Cardiac muscle cell (in vitro differentiated cells and primary cell): Measurements from ENCODE around the gene ZNRF3. TPM values are rescaled to one million over a fixed set of nuclear protein-coding genes. Genes with fewer than 3 reads are reported as not detected.

Source experiments
- DNase-seq, 2 donors: peaks; one replicate each; pipeline versions ENCODE4 v3.0.0 to v3.0.0-alpha.2; 2010 to 2017; ENCODE audit warnings: low read depth in 1 of 2, low spot score in 1 of 2
- H3K27ac ChIP-seq: fragments of 200-600 bp; sonication (generic); 2 replicates; pipeline ENCODE4 v1.5.1; 2016
- H3K27me3 ChIP-seq: fragments of 200-600 bp; sonication (generic); 2 replicates; pipeline ENCODE4 v1.6.0; 2016; ENCODE audit warnings: control low read depth
- H3K36me3 ChIP-seq: fragments of 200-600 bp; sonication (generic); 2 replicates; pipeline ENCODE4 v1.5.1; 2016; ENCODE audit warnings: control low read depth
- H3K4me1 ChIP-seq: fragments of 200-600 bp; sonication (generic); 2 replicates; pipeline ENCODE4 v1.8.1; 2017; ENCODE audit warnings: low read depth, mild to moderate bottlenecking, mixed run types
- H3K4me3 ChIP-seq: fragments of 200-600 bp; sonication (generic); 2 replicates; pipeline ENCODE4 v1.5.1; 2016; ENCODE audit warnings: mild to moderate bottlenecking
- H3K9me3 ChIP-seq: fragments of 200-600 bp; sonication (generic); 2 replicates; pipeline ENCODE4 v1.5.1; 2017; ENCODE audit warnings: low read depth, mild to moderate bottlenecking, control low read depth
- CTCF ChIP-seq: IDR thresholded peaks from 2 replicates; pipeline ENCODE4 v1.5.1; 2012; ENCODE audit warnings: low read depth, mild to moderate bottlenecking, low read length
- polyA plus RNA-seq: library from polyadenylated mRNA; unstranded; fragments of >200 nt; fragmentation: Nextera tagmentation; extraction: Ambion mirVana; gene quantifications from 2 replicates; pipeline ENCODE4 v1.2.1, GENCODE V29; 2016
- total RNA-seq: library from RNA; depleted of rRNA; stranded (reverse); fragments of >200 nt; gene quantifications from 2 replicates; pipeline ENCODE4 v1.2.3, GENCODE V29; 2016

ZNRF3 gene
- total RNA-seq (35.4 and 40.4 TPM in 2 replicates), polyA plus RNA-seq (23.8 and 25.5 TPM in 2 replicates)

GRCh38 chr22:28882878-28883656 lies at the start of gene ZNRF3:
ZNRF3 (plus strand) TSS chr22:28883572; CDS start chr22:28883767, 195 bp downstream.
- peak within 1 kb of the TSS; percentile 81 for H3K4me3 ChIP-seq
- H3K27me3 ChIP-seq = no peaks in the 10 kb centered on the region
- H3K36me3 ChIP-seq = no peaks in the 10 kb centered on the region
- peak within 1 kb of the TSS; percentile 65 for H3K27ac ChIP-seq
- no peak for TF ChIP-seq CTCF
- H3K4me1 ChIP-seq = peaks cover 30% of the 10 kb centered on the region
- peak; percentile 97 for DNase-seq
- no peaks in the 10 kb centered on the region for H3K9me3 ChIP-seq

DNA sequence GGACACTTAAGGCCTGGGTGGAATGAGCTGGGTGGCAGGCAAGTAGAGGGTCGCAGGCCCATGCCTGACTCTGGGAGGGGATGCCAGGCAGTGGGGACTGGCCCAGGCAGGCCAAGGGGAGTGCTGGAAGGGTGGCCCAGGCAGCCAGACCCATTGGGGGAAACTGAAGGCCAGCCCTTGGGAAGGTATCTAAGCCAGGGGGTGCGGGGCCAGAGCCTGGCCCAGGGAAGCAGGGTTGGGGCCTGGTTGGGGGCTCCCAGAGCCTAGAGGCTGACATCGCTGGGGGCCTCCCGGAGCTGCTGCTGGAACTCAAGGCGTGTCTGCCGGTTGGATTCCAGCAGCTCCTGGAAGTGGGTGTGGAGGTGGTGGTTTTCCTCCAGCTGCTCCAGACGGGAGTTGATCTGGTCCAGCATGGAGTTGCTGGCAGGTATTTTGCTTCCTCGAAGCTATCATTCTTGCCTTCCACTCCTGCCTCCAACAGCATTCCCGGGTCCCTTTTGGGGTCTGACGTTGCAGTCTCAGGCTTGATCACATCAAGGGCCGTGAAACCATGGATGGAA lies 47.7 kb upstream of the ZNRF3 start:
- Histone ChIP-seq H3K4me3 (no peak overlapping the region), H3K4me1 (no peaks in the 10 kb centered on the region), H3K9me3 (no peaks in the 10 kb centered on the region), H3K27ac (no peak overlapping the region), H3K27me3 (no peaks in the 10 kb centered on the region), H3K36me3 (no peaks in the 10 kb centered on the region)
- TF ChIP-seq CTCF = no peak
- DNase-seq = no peak

GRCh38 chr22:28837640-28838039 lies 45.7 kb upstream of the ZNRF3 start:
- H3K4me3 ChIP-seq = no peak overlapping the region
- H3K9me3 ChIP-seq = no peaks in the 10 kb centered on the region
- H3K36me3 ChIP-seq = no peaks in the 10 kb centered on the region
- no peak for TF ChIP-seq CTCF
- H3K4me1 ChIP-seq = no peaks in the 10 kb centered on the region
- H3K27me3 ChIP-seq = no peaks in the 10 kb centered on the region
- no peak for DNase-seq
- no peak overlapping the region for H3K27ac ChIP-seq

GRCh38 chr22:28838971-28839370 lies 44.4 kb upstream of the ZNRF3 start:
- no peak overlapping the region for H3K4me3 ChIP-seq
- H3K4me1 ChIP-seq = no peaks in the 10 kb centered on the region
- TF ChIP-seq CTCF = no peak
- H3K27me3 ChIP-seq = no peaks in the 10 kb centered on the region
- H3K36me3 ChIP-seq = no peaks in the 10 kb centered on the region
- no peaks in the 10 kb centered on the region for H3K9me3 ChIP-seq
- no peak for DNase-seq
- H3K27ac ChIP-seq = no peak overlapping the region

- no peaks in the 10 kb centered on the region for H3K9me3 ChIP-seq
- H3K4me1 ChIP-seq = no peaks in the 10 kb centered on the region
- DNase-seq = no peak
- H3K27ac ChIP-seq = no peak overlapping the region
- H3K4me3 ChIP-seq = no peak overlapping the region
- H3K36me3 ChIP-seq = no peaks in the 10 kb centered on the region
- no peaks in the 10 kb centered on the region for H3K27me3 ChIP-seq
- no peak for TF ChIP-seq CTCF
Observed at GRCh38 chr22:28841111-28841510, 42.3 kb upstream of the ZNRF3 start.
